ENCODE measurements around the gene VEZF1.
"Not testable (repeated sequence)": the region's sequence is repeated elsewhere in the genome, so short reads cannot be mapped to it uniquely, and the experiment has no call there.

VEZF1 gene

GRCh38 chr17:57982452-57983170 is 5.4 kb downstream of the VEZF1 start:
- Histone ChIP-seq H3K27me3 (ENCODE audit: insufficient read depth, low read depth, severe bottlenecking) (no peaks in the 10 kb centered on the region), H3K9me3 (ENCODE audit: severe bottlenecking) (no peaks in the 10 kb centered on the region), H3K4me3 (ENCODE audit: low read depth, low read length) (no peak overlapping the region), H3K36me3 (peaks cover 81% of the 10 kb centered on the region), H3K27ac (no peak overlapping the region)
- TF ChIP-seq, protein P1, sequence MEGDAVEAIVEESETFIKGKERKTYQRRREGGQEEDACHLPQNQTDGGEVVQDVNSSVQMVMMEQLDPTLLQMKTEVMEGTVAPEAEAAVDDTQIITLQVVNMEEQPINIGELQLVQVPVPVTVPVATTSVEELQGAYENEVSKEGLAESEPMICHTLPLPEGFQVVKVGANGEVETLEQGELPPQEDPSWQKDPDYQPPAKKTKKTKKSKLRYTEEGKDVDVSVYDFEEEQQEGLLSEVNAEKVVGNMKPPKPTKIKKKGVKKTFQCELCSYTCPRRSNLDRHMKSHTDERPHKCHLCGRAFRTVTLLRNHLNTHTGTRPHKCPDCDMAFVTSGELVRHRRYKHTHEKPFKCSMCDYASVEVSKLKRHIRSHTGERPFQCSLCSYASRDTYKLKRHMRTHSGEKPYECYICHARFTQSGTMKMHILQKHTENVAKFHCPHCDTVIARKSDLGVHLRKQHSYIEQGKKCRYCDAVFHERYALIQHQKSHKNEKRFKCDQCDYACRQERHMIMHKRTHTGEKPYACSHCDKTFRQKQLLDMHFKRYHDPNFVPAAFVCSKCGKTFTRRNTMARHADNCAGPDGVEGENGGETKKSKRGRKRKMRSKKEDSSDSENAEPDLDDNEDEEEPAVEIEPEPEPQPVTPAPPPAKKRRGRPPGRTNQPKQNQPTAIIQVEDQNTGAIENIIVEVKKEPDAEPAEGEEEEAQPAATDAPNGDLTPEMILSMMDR (IDR thresholded peaks at IDR 0.05; ENCODE audit: low read depth, low read length) = no peak
- DNase-seq = no peak

DNA sequence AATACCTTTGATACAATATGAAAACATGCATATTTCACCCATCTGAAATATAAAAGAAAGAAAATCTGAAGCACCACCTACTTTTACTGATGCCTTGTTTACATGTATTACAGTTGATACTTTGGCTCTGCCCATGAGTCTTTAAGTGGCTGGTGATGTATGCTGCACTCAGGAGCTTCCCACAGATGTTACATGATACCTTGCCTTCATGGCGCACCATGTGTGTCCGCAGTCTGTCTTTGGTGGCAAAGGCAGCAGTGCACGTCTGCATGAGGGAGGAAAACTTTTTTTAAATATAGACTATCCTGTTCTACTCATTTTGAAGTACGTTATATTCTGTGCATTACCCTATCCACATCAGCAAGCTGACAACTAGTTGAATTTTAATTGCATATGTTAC is 7.5 kb downstream of the VEZF1 start:
- Histone ChIP-seq H3K9me3 (ENCODE audit: severe bottlenecking) (no peaks in the 10 kb centered on the region), H3K4me3 (ENCODE audit: low read depth, low read length) (no peak overlapping the region), H3K36me3 (peaks cover 94% of the 10 kb centered on the region), H3K27ac (no peak overlapping the region), H3K27me3 (ENCODE audit: insufficient read depth, low read depth, severe bottlenecking) (no peaks in the 10 kb centered on the region)
- TF ChIP-seq, protein P1 (IDR thresholded peaks at IDR 0.05; ENCODE audit: low read depth, low read length) = no peak
- no peak for DNase-seq

- Histone ChIP-seq H3K36me3 (peaks cover 95% of the 10 kb centered on the region), H3K4me3 (ENCODE audit: low read depth, low read length) (no peak overlapping the region), H3K9me3 (ENCODE audit: severe bottlenecking) (no peaks in the 10 kb centered on the region), H3K27ac (no peak overlapping the region), H3K27me3 (ENCODE audit: insufficient read depth, low read depth, severe bottlenecking) (no peaks in the 10 kb centered on the region)
- no peak for DNase-seq
- TF ChIP-seq, protein P1 (IDR thresholded peaks at IDR 0.05; ENCODE audit: low read depth, low read length) = no peak
Measured at GRCh38 chr17:57979076-57979475, 9.0 kb downstream of the VEZF1 start.

DNA sequence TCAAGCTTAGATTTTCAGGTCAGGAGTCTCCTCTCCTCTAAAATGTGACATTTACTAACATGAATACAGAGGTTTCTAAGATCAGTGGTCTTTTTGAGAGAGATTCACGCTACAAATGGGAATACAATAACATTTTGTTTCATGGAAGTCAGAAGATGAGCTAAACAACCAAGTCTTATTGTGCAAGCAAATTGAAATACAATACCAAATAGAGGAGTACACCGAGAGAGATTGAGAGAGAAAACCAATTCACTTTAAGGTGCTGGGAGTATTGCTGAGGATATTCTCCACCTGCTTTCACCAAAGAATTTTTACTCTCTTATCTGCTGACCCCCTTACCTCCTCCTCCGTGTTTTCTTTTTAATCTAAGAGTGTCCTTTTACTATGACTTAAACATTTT is 11.5 kb downstream of the VEZF1 start:
- Histone ChIP-seq H3K27ac (no peak overlapping the region), H3K36me3 (peaks cover 82% of the 10 kb centered on the region)
- TF ChIP-seq, protein P1 (IDR thresholded peaks at IDR 0.05; ENCODE audit: low read depth, low read length) = no peak

GRCh38 chr17:57975044-57975443 is 13.0 kb downstream of the VEZF1 start:
- TF ChIP-seq, protein P1 (IDR thresholded peaks at IDR 0.05; ENCODE audit: low read depth, low read length) = no peak
- DNase-seq = no peak
- Histone ChIP-seq H3K4me3 (ENCODE audit: low read depth, low read length) (no peak overlapping the region), H3K9me3 (ENCODE audit: severe bottlenecking) (no peaks in the 10 kb centered on the region), H3K27me3 (ENCODE audit: insufficient read depth, low read depth, severe bottlenecking) (no peaks in the 10 kb centered on the region), H3K36me3 (peaks cover 69% of the 10 kb centered on the region), H3K27ac (no peak overlapping the region)

More for the DNA sequence above, 11.5 kb downstream of the VEZF1 start:
- DNase-seq = no peak
- Histone ChIP-seq H3K9me3 (ENCODE audit: severe bottlenecking) (no peaks in the 10 kb centered on the region), H3K4me3 (ENCODE audit: low read depth, low read length) (no peak overlapping the region), H3K27me3 (ENCODE audit: insufficient read depth, low read depth, severe bottlenecking) (no peaks in the 10 kb centered on the region)

DNA sequence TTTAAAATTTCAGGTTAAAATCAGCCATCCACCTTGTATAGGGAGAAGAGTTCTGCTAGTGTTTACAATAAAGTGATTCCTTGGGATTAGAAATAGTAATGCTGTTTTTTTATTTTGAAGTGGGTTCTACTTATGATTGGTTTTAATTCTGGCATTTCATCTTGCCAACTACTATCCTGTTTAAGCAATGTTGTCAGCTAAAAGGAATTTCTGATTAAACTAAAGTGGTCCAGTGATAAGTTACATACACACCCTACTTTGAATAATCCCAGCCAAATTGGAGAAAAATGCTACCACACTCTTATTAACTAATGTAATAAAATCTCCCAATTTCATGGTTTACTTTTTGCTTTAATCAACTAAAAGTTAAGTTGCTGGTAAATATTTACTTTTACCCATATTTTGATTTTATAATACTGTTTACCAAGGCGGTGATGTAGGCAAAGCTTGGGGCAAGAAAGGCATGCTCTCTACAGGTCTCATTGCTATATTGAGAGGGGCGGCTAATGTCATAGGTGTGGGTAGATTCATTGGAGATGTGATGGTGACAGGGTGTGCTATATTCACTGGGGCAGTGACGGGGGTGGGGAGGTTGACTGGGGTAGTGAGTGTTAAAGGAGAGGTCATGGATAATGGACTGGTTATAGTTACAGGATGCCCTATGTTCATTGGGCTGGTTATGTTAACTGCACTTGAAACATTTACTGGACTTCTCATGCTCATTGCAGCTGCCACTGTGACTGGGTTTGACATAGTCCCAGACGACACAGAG is 13.8 kb downstream of the VEZF1 start:
- H3K4me3 ChIP-seq (ENCODE audit: low read depth, low read length); H3K9me3 ChIP-seq (ENCODE audit: severe bottlenecking); H3K27ac ChIP-seq; DNase-seq; H3K27me3 ChIP-seq (ENCODE audit: insufficient read depth, low read depth, severe bottlenecking): not testable (repeated sequence)
- peaks cover 63% of the 10 kb centered on the region for H3K36me3 ChIP-seq
